ENCODE measurements around the gene ERAL1. TPM values are rescaled to one million over a fixed set of nuclear protein-coding genes. Genes with fewer than 3 reads are reported as not detected.
"Not testable (repeated sequence)": the region's sequence is repeated elsewhere in the genome, so short reads cannot be mapped to it uniquely, and the experiment has no call there.

ERAL1 gene
- total and polyA plus RNA-seq, 2 donors: 19.7 to 30.3 TPM

GRCh38 chr17:28899212-28899815, 44.5 kb downstream of the ERAL1 start:
- H3K4me1 ChIP-seq (ENCODE audit: control insufficient read depth in 2 of 2, insufficient read depth in 2 of 2, low read length in 2 of 2): peaks cover 22 to 39% of the 10 kb centered on the region in 2 donors
- peaks cover 3% of the 10 kb centered on the region in 2 donors for H3K36me3 ChIP-seq (ENCODE audit: control insufficient read depth in 2 of 2, insufficient read depth in 2 of 2, low read length in 1 of 2)
- no peak overlapping the region for H3K27ac ChIP-seq (ENCODE audit: low read depth in 1 of 2, low read length in 1 of 2)
- 98% methylated on average over 5 of the region's 5 CpGs for WGBS
- H3K27me3 ChIP-seq (ENCODE audit: control insufficient read depth in 2 of 2, insufficient read depth in 1 of 2, low read length in 1 of 2): no peaks in the 10 kb centered on the region
- H3K9me3 ChIP-seq (ENCODE audit: control insufficient read depth in 2 of 2, insufficient read depth in 1 of 2, low read length in 1 of 2): peaks cover 0 to 5% of the 10 kb centered on the region in 2 donors
- H3K4me3 ChIP-seq (ENCODE audit: low read length in 2 of 2): no peak overlapping the region
- no peak for DNase-seq (ENCODE audit: low read depth in 6 of 9, low spot score in 9 of 9)

DNA sequence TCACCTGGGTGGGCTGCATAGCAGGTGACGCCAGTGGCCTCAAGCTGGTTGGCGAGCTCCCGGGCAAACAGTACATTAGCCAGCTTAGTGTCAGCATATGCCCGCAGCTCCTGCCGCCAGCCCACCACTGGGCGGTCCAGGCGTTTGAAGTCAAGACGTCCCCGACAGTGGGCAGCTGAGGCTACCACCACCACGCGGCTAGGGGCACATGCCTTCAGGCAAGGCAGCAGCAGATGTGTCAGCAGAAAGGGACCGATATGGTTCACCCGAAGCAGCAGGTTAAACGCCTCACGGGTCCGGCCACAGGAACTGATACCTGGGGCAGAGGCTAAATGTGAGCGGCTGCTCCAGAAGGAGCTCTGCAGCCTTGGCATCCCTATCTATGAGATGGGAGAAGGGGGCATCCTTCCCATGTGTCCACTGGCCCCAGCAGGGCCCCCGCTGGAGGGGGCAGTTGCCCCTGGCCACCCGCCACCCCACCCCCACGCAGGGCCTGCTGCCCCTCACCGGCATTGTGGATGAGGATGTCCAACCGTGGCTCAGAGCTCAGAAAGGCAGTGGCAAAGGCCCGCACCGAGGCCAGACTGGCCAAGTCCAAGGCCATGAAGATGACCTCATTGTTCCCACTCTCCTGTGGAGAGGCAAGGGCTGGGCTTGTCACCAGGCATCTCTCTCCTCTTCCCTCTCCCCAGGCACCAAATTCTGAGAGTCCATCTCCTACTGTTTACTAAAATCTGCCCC, 46.3 kb downstream of the ERAL1 start:
- no peak overlapping the region for H3K4me3 ChIP-seq (ENCODE audit: low read length in 2 of 2)
- 98% methylated on average over 24 of the region's 24 CpGs for WGBS
- peaks cover 17 to 33% of the 10 kb centered on the region in 2 donors for H3K4me1 ChIP-seq (ENCODE audit: control insufficient read depth in 2 of 2, insufficient read depth in 2 of 2, low read length in 2 of 2)
- H3K36me3 ChIP-seq (ENCODE audit: control insufficient read depth in 2 of 2, insufficient read depth in 2 of 2, low read length in 1 of 2): peaks cover 6 to 14% of the 10 kb centered on the region in 2 donors
- no peak overlapping the region for H3K27ac ChIP-seq (ENCODE audit: low read depth in 1 of 2, low read length in 1 of 2)
- H3K27me3 ChIP-seq (ENCODE audit: control insufficient read depth in 2 of 2, insufficient read depth in 1 of 2, low read length in 1 of 2): no peaks in the 10 kb centered on the region
- no peak for DNase-seq (ENCODE audit: low read depth in 6 of 9, low spot score in 9 of 9)
- H3K9me3 ChIP-seq (ENCODE audit: control insufficient read depth in 2 of 2, insufficient read depth in 1 of 2, low read length in 1 of 2): peaks cover 0 to 5% of the 10 kb centered on the region in 2 donors

- H3K27ac ChIP-seq (ENCODE audit: low read depth in 1 of 2, low read length in 1 of 2): peak overlapping the region; percentile 43 to 76
- H3K4me3 ChIP-seq (ENCODE audit: low read length in 2 of 2): peak overlapping the region; percentile 58 to 75
- H3K27me3 ChIP-seq (ENCODE audit: control insufficient read depth in 2 of 2, insufficient read depth in 1 of 2, low read length in 1 of 2): no peaks in the 10 kb centered on the region
- peaks cover 0 to 5% of the 10 kb centered on the region in 2 donors for H3K9me3 ChIP-seq (ENCODE audit: control insufficient read depth in 2 of 2, insufficient read depth in 1 of 2, low read length in 1 of 2)
- peaks cover 12 to 26% of the 10 kb centered on the region in 2 donors for H3K4me1 ChIP-seq (ENCODE audit: control insufficient read depth in 2 of 2, insufficient read depth in 2 of 2, low read length in 2 of 2)
- 5% methylated on average over 62 of the region's 62 CpGs for WGBS
- H3K36me3 ChIP-seq (ENCODE audit: control insufficient read depth in 2 of 2, insufficient read depth in 2 of 2, low read length in 1 of 2): peaks cover 16 to 23% of the 10 kb centered on the region in 2 donors
- peak in 4 of 9 donors; percentile 22 to 65 (median 38) for DNase-seq (ENCODE audit: low read depth in 6 of 9, low spot score in 9 of 9)
Measured at GRCh38 chr17:28901866-28902818, 47.3 kb downstream of the ERAL1 start.

DNA sequence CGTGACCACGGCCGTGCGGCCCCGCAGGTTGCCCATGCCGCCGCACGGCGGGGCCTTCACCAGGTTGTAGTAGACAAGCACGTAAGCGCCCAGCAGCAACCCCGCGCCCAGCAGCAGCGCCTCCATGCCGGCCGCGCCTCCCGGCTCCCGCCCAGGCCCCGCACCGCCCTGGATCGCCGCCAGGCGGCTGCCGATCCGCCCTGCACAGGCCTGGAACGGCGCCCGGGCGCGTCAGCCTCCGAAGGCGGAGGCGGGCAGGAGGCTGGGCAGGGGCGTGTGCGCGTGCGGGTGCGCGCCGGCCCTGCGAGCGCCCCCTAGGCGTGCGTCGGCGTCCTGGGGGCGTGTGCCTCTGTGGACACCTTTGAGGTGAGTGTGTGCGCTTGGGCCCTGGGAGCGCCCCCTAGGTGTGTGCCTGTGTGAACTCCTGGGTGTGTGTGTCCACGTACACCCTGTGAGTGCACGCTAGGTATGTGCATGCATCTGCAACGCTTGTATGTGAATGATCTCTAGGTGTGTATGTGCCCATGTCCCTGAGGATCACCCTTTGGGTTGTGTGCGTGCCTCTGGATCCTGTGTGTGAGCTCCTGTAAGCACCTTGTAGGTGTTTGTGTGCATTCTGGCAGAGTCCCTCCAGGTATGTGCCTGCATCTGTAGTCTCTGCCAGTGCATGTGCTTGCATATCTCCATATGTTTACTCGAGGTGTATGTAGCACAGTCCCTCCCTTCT, 48.2 kb downstream of the ERAL1 start, which contains the start of gene DHRS13:
TSS of gene DHRS13 (minus strand) at position 261 of the 727 bp plus-strand sequence. CDS start at position 126, 135 bp downstream.
- H3K36me3 ChIP-seq (ENCODE audit: control insufficient read depth in 2 of 2, insufficient read depth in 2 of 2, low read length in 1 of 2): peaks cover 24 to 32% of the 10 kb centered on the region in 2 donors
- WGBS: 2% methylated on average over 55 of the region's 55 CpGs
- no peaks in the 10 kb centered on the region for H3K27me3 ChIP-seq (ENCODE audit: control insufficient read depth in 2 of 2, insufficient read depth in 1 of 2, low read length in 1 of 2)
- H3K9me3 ChIP-seq (ENCODE audit: control insufficient read depth in 2 of 2, insufficient read depth in 1 of 2, low read length in 1 of 2): peaks cover 0 to 5% of the 10 kb centered on the region in 2 donors
- peaks cover 10 to 22% of the 10 kb centered on the region in 2 donors for H3K4me1 ChIP-seq (ENCODE audit: control insufficient read depth in 2 of 2, insufficient read depth in 2 of 2, low read length in 2 of 2)
- peak within 1 kb of the TSS; percentile 43 to 76 for H3K27ac ChIP-seq (ENCODE audit: low read depth in 1 of 2, low read length in 1 of 2)
- DNase-seq (ENCODE audit: low read depth in 6 of 9, low spot score in 9 of 9): peak; percentile 78 to 97 (median 89)
- peak within 1 kb of the TSS; percentile 58 to 75 for H3K4me3 ChIP-seq (ENCODE audit: low read length in 2 of 2)

GRCh38 chr17:28903546-28903841, 48.7 kb downstream of the ERAL1 start:
- 93% methylated on average over 5 of the region's 5 CpGs for WGBS
- Histone ChIP-seq H3K36me3 (ENCODE audit: control insufficient read depth in 2 of 2, insufficient read depth in 2 of 2, low read length in 1 of 2) (peaks cover 29 to 37% of the 10 kb centered on the region in 2 donors), H3K4me1 (ENCODE audit: control insufficient read depth in 2 of 2, insufficient read depth in 2 of 2, low read length in 2 of 2) (peaks cover 8 to 19% of the 10 kb centered on the region in 2 donors)
- not testable (repeated sequence) for H3K4me3 ChIP-seq (ENCODE audit: low read length in 2 of 2); DNase-seq (ENCODE audit: low read depth in 6 of 9, low spot score in 9 of 9); H3K27me3 ChIP-seq (ENCODE audit: control insufficient read depth in 2 of 2, insufficient read depth in 1 of 2, low read length in 1 of 2); H3K27ac ChIP-seq (ENCODE audit: low read depth in 1 of 2, low read length in 1 of 2); H3K9me3 ChIP-seq (ENCODE audit: control insufficient read depth in 2 of 2, insufficient read depth in 1 of 2, low read length in 1 of 2)

- no peak overlapping the region for H3K4me3 ChIP-seq (ENCODE audit: low read length in 2 of 2)
- H3K4me1 ChIP-seq (ENCODE audit: control insufficient read depth in 2 of 2, insufficient read depth in 2 of 2, low read length in 2 of 2): peaks cover 8 to 19% of the 10 kb centered on the region in 2 donors
- no peaks in the 10 kb centered on the region for H3K27me3 ChIP-seq (ENCODE audit: control insufficient read depth in 2 of 2, insufficient read depth in 1 of 2, low read length in 1 of 2)
- no peaks in the 10 kb centered on the region for H3K9me3 ChIP-seq (ENCODE audit: control insufficient read depth in 2 of 2, insufficient read depth in 1 of 2, low read length in 1 of 2)
- DNase-seq (ENCODE audit: low read depth in 6 of 9, low spot score in 9 of 9): no peak
- peaks cover 42 to 50% of the 10 kb centered on the region in 2 donors for H3K36me3 ChIP-seq (ENCODE audit: control insufficient read depth in 2 of 2, insufficient read depth in 2 of 2, low read length in 1 of 2)
- no peak overlapping the region for H3K27ac ChIP-seq (ENCODE audit: low read depth in 1 of 2, low read length in 1 of 2)
- WGBS: 80% methylated on average over 4 of the region's 4 CpGs
Measured at GRCh38 chr17:28904800-28905199, 50.0 kb downstream of the ERAL1 start.

DNA sequence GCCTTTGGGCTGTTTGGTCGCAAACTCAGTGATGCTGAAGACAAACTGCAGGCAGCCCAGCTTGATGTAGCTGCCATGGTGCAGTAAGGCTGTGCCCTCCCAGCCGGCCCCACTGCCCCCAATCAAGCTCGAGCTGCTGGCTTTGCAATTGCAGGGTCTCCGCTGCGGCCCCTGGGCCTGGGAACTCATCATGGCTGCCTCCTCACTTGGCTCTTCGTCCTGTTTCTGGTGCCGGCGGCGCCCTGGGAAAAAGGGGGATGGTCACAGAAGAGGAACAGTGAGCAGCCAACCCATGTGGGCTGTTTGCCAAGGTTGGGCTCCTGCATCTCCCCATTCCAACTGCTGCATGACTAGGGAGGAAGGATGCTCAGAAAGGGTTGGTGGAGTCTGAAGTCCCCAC, 51.5 kb downstream of the ERAL1 start:
- peaks cover 8 to 15% of the 10 kb centered on the region in 2 donors for H3K4me1 ChIP-seq (ENCODE audit: control insufficient read depth in 2 of 2, insufficient read depth in 2 of 2, low read length in 2 of 2)

DNA sequence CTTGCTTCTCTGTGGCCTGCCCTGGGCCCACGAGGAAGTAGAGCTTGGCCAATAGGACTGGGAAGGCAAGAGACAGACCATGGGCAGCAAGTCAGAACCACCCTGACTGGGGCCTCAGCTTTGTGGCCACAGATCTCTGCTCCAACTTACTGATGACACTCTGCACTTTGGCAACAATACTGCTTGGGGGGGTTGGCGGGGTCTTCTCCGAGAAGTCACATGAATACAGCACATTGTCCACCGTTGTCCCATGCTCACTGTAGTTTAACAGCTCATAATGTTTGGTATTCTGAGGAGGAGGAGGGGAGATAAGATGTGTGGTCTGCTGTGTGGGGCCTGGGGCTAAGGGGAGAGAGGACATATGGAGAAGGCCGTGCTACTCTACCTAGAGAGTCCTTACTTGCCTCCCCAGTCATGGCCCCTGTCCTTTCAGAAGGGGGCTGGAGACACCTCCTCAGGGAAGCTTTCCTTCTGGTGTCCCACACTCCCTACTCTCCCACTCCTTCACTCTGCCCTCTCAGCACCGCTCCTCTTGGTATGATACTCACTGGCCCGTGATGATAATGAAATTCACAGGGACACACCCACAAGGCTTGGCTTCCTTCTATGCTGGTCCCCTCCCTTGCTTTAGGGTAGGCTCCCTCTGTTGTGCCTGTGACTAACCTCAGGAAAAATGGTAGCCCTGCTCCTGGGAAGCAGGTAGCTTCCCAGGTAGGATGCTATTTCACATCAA, 52.1 kb downstream of the ERAL1 start:
- Histone ChIP-seq H3K27ac (ENCODE audit: low read depth in 1 of 2, low read length in 1 of 2) (no peak overlapping the region), H3K36me3 (ENCODE audit: control insufficient read depth in 2 of 2, insufficient read depth in 2 of 2, low read length in 1 of 2) (peaks cover 59 to 71% of the 10 kb centered on the region in 2 donors)

More for the DNA sequence above, 51.5 kb downstream of the ERAL1 start:
- DNase-seq (ENCODE audit: low read depth in 6 of 9, low spot score in 9 of 9): no peak
- Histone ChIP-seq H3K9me3 (ENCODE audit: control insufficient read depth in 2 of 2, insufficient read depth in 1 of 2, low read length in 1 of 2) (no peaks in the 10 kb centered on the region), H3K27me3 (ENCODE audit: control insufficient read depth in 2 of 2, insufficient read depth in 1 of 2, low read length in 1 of 2) (no peaks in the 10 kb centered on the region), H3K27ac (ENCODE audit: low read depth in 1 of 2, low read length in 1 of 2) (no peak overlapping the region), H3K4me3 (ENCODE audit: low read length in 2 of 2) (no peak overlapping the region), H3K36me3 (ENCODE audit: control insufficient read depth in 2 of 2, insufficient read depth in 2 of 2, low read length in 1 of 2) (peaks cover 53 to 65% of the 10 kb centered on the region in 2 donors)
- 95% methylated on average over 9 of the region's 9 CpGs for WGBS

More for the DNA sequence above, 52.1 kb downstream of the ERAL1 start:
- no peak overlapping the region for H3K4me3 ChIP-seq (ENCODE audit: low read length in 2 of 2)
- no peak for DNase-seq (ENCODE audit: low read depth in 6 of 9, low spot score in 9 of 9)
- H3K27me3 ChIP-seq (ENCODE audit: control insufficient read depth in 2 of 2, insufficient read depth in 1 of 2, low read length in 1 of 2): no peaks in the 10 kb centered on the region
- WGBS: 95% methylated on average over 7 of the region's 7 CpGs
- peaks cover 4 to 9% of the 10 kb centered on the region in 2 donors for H3K4me1 ChIP-seq (ENCODE audit: control insufficient read depth in 2 of 2, insufficient read depth in 2 of 2, low read length in 2 of 2)
- H3K9me3 ChIP-seq (ENCODE audit: control insufficient read depth in 2 of 2, insufficient read depth in 1 of 2, low read length in 1 of 2): no peaks in the 10 kb centered on the region

Measured in thymus (tissue), 11 donors.